Panc1 (cell line): ENCODE data around the gene ZFAND4.

ENCODE experiments used
- POLR2AphosphoS5 ChIP-seq: IDR thresholded peaks from 2 replicates; pipeline ENCODE4 v1.6.1; 2012; ENCODE audit warnings: mild to moderate bottlenecking, low read depth, low read length, moderate library complexity
- SIN3A ChIP-seq: IDR thresholded peaks from 2 replicates; pipeline ENCODE4 v1.6.1; 2012; ENCODE audit warnings: low read depth, mild to moderate bottlenecking, low read length, moderate library complexity, borderline replicate concordance; ENCODE audit not compliant: insufficient read depth
- TCF7L2 ChIP-seq: IDR thresholded peaks from 2 replicates; pipeline ENCODE4 v1.6.1; 2011; ENCODE audit warnings: mild to moderate bottlenecking, low read depth, low read length, inconsistent platforms
- TF ChIP-seq, protein P1 (sequence below): fragments of 450-650 bp; IDR thresholded peaks from 2 replicates; pipeline ENCODE4 v1.5.1; 2017; ENCODE audit warnings: mild to moderate bottlenecking
- TF ChIP-seq, protein P2 (sequence below), 2 experiments: IDR thresholded peaks; 2 replicates each; pipeline ENCODE4 v1.6.1; 2011 to 2012; ENCODE audit warnings: low read depth in 2 of 2, control low read depth in 1 of 2, low read length in 1 of 2, mild to moderate bottlenecking in 1 of 2, moderate library complexity in 1 of 2; ENCODE audit not compliant: insufficient read depth in 1 of 2

DNA sequence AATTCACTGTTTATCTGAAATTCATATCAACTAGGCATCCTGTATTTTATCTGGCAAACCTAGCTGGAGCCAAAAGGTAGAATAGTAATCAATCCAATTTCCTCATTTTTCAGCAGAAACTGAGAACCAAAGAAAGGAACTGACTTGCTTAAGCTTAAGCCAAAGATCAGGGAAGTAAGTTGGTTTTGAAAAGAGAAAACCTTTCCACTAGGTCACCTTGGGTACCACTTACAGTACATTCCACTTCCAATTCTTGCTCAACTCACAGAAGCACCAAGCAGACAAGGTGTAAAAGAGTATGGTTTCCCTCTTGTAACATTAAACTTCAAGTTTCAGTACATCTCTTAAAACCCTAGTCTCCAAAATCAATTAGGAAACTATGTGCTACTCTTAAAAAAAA, 79.6 kb downstream of the ZFAND4 start:
- TF ChIP-seq, protein P1, sequence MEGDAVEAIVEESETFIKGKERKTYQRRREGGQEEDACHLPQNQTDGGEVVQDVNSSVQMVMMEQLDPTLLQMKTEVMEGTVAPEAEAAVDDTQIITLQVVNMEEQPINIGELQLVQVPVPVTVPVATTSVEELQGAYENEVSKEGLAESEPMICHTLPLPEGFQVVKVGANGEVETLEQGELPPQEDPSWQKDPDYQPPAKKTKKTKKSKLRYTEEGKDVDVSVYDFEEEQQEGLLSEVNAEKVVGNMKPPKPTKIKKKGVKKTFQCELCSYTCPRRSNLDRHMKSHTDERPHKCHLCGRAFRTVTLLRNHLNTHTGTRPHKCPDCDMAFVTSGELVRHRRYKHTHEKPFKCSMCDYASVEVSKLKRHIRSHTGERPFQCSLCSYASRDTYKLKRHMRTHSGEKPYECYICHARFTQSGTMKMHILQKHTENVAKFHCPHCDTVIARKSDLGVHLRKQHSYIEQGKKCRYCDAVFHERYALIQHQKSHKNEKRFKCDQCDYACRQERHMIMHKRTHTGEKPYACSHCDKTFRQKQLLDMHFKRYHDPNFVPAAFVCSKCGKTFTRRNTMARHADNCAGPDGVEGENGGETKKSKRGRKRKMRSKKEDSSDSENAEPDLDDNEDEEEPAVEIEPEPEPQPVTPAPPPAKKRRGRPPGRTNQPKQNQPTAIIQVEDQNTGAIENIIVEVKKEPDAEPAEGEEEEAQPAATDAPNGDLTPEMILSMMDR, result no peak
- TF ChIP-seq POLR2AphosphoS5 (no peak), TCF7L2 (no peak), SIN3A (no peak)
- TF ChIP-seq, protein P2, sequence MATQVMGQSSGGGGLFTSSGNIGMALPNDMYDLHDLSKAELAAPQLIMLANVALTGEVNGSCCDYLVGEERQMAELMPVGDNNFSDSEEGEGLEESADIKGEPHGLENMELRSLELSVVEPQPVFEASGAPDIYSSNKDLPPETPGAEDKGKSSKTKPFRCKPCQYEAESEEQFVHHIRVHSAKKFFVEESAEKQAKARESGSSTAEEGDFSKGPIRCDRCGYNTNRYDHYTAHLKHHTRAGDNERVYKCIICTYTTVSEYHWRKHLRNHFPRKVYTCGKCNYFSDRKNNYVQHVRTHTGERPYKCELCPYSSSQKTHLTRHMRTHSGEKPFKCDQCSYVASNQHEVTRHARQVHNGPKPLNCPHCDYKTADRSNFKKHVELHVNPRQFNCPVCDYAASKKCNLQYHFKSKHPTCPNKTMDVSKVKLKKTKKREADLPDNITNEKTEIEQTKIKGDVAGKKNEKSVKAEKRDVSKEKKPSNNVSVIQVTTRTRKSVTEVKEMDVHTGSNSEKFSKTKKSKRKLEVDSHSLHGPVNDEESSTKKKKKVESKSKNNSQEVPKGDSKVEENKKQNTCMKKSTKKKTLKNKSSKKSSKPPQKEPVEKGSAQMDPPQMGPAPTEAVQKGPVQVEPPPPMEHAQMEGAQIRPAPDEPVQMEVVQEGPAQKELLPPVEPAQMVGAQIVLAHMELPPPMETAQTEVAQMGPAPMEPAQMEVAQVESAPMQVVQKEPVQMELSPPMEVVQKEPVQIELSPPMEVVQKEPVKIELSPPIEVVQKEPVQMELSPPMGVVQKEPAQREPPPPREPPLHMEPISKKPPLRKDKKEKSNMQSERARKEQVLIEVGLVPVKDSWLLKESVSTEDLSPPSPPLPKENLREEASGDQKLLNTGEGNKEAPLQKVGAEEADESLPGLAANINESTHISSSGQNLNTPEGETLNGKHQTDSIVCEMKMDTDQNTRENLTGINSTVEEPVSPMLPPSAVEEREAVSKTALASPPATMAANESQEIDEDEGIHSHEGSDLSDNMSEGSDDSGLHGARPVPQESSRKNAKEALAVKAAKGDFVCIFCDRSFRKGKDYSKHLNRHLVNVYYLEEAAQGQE (IDR thresholded peaks at IDR 0.05; ENCODE audit: insufficient read depth in 1 of 2, low read depth in 2 of 2, low read length in 1 of 2), result no peak
